ENCODE measurements around the gene ASTN1.
"Not testable (repeated sequence)": the region's sequence is repeated elsewhere in the genome, so short reads cannot be mapped to it uniquely, and the experiment has no call there.

The ASTN1 gene

DNA sequence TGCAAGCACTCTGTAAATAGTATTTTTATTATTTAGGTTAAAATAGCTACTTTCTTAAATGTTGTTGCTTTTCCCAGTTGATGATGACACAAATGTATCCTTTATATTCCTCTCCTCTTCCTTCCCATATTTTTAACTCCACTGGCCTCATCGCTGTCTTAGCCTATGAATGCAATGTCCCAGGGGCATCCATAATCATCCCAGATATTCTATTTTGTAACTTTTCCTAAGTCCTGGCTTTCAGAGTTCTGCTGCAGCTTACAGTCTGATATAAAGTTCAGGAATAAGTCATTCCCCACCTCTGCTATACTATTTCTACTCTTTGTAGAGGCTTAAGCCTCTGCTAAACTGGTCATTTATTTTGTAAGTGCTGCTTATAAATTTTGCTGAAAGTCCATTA is 58.3 kb downstream of the ASTN1 start:
- no peak for DNase-seq

DNA sequence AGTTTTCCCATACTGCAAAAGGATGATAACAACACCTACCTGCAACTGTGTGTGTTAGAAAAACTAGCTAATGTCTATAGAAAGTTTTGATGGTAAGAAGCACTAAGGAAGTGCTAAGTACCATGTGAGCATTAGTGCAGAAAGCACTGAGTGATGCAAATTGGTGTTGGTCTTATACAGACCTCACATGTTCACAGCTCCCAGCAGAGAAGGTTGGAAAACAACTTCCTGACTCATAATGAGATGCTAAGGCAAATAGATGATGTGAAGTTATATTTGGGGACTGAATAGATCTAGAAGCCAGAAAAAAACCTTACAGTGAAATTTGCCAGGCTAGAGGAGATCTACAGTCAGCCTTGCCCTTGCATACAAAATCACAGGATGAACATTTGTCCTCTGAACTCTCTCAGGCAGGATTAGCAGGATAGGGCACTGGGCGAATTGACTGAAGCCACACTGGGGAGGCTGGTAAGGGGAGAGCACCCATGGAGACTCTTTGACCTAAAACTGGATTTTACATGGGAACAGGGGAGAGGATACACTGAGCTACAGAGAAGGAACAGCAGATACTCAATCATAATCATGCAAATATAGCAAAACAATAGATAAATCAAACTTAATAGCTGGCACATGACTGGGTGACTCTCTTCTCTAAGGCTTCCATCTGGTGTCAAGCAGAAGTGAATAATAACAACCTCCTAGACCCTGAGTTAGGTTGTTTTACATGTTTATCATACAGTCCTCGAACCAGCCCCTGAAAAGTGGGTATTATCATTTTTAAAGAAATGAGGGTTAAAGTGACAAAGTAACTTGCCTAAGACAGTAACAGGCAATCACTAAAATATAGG is 61.3 kb downstream of the ASTN1 start:
- DNase-seq: no peak

DNA sequence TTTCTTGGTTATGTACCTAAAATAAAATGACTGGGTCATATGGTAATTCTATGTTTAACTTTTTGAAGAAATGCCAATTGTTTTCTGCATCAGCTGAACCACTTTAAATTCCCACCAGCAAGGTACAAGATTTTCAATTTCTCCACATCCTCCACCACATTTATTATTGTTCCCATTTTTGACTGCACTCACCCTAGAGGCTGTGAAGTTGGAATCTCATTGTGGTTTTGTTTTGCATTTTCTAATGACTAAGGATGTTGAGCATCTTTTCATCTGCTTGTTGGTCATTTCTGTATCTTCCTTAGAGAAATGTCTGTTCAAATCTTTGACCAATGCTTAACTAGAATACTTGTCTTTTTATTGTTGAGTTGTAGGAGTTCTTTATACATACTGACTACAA is 72.5 kb downstream of the ASTN1 start:
- DNase-seq: no peak

DNA sequence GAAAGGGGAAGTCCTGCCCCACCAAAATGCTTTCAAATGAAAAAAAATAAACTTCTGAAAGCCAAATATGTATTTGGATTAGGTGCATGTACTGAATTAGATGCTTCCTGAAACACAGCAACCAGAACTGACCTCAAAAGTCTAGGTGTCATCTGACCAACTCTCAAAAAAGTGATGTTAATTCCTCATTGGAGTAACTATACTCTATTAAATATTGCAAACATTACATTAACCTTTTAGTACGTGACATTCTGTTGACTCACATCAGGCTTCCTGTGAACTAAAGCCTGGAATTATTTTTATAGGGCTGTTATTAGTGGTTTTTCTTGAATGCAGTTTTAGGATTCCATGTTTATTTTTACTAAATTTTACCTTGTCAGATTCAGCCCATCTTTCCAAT is 73.5 kb downstream of the ASTN1 start:
- DNase-seq: no peak

DNA sequence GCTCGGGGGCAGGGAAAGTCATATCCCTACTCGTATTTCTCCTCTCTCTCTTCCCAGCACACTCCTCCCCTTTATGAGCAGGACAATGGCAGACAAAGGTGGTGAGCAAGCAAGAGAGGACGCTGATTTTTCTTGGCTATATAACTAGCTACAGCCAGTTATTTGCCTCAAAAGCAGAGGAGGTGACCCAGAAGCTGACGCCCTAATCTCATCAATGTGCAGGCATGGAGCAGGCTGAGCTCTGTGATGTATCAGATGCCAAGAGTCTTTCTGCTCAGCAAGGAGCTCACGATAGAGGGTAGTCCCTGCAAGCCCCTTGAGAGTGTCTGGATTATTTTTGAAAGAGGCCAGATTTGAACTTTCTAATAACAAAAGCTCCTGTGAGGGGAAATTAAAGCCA is 75.5 kb downstream of the ASTN1 start:
- no peak for DNase-seq

DNA sequence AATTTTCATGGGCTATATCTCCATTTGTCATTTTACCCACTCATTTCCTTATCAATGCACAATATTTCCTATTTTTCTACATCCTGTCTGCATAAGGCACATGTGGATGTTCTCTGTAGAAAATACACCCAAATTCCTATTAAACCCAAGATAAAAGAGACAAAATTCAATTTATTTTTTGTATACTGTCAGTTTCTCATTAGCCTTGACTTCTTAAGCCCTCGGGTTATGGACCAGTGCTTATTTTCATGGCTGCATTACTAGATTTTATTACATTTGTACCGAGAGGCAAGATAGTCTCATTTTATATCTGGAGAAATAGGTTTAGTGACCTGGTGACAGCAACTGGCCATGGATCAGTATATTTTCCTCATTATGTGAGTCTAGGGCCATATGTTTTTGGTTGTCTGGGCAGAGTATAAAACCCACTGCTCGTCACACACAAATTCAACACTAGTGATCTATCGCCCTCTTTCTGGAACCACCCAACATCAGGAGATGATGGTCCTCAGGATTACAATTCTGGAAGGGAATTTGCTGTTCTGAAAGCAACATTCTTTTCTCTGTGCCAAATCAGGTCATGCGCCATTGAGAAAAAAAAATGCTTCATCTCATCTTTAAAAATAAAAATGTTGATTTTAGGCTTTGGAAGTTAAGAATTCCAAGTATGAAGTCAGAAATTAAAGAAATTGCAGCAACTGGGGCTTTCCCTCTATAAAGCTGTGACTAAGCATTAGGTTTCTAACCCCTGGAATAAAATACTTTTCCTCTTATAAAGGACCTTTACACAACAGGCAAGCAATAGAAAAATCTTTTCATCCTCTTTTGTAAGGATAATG is 81.4 kb downstream of the ASTN1 start:
- DNase-seq: no peak

DNA sequence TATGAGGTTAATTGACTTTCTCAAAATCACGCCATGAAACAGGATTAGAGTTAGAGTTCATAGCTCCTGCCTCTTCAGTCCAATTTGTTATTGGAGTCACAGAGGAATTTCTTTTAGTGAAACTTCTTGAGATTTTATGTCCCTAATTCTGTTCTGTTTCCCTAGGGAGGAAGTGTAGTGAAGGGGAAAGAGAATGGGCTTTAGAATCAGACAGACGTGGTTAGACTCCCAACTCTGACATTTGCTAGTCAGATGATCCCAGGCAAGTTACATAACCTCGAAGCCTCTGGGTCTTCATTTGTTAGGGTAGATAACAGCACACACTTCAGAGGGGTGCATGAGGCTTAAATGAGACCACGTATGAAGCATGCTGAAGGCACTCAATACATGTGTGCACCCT is 83.9 kb downstream of the ASTN1 start:
- DNase-seq: no peak

DNA sequence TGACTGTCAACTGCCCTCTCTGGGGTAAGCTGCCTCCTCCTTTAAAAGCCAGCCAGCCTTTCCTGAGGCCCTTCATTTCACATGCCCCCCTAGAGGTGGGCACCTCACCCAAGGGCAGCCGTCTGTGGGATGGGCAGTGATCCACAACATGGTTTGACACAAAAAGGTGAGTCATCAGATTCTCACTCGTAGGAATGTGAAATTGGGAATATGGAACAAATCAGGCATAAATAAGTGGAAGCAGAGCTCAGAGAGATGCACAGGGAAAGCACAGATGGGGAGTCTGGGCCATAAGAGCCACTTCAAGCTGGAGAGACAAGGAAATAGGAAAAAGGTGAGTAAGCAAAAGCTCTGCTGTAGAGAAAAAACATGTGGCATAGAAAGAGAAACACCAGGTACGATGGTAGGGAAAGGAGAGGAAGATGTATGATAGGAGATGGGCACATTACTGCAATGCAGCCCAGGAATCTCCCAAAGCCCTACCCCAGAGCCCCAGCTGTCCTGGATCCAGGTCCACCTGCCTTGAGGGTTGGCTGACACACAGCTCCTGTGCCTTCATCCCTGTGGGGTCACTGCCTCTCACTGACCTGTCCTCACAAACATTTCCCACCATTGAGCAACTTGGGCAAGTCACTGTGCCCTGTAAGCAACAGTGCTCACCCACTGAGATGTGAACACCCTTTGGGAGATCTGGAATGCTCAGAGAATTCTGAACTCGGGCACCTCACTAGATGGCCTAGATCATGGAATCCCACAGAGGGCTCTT is 86.6 kb downstream of the ASTN1 start:
- no peak for DNase-seq

DNA sequence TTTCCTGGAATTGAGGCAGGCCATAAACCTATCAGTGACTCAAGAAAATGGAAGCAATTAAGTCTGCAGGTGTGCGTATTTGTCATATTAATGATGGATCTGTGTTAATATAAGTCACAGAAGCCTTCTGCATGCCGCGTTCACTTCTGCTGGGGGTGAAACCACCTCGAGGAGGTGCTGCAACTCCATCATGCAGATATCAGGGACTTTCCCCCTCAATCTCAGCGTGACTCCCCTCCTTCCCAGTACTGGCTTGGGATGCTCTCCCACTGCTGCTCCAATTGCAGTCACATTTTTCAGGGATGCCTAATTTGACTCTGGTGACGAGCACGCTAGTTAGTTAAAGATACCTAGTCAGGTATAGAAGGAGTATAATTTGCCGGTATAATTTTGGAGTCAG is 87.5 kb downstream of the ASTN1 start:
- no peak for DNase-seq

DNA sequence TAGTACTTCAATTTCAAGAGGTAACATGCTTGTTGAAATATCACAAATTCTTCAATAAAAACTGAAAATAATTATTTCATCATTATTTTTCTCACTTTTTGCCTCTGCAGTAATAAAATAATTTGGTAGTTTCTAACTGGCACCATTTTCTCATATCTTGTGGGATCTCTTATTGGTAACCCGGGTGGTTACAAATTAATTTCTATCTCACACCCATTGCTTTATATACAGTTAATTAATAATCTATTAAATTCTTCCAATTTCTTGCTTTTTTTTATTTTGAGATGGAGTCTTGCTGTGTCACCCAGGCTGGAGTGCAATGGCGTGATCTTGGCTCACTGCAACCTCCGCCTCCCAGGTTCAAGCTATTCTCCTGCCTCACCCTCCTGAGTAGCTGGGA is 89.7 kb downstream of the ASTN1 start:
- DNase-seq: not testable (repeated sequence)

DNA sequence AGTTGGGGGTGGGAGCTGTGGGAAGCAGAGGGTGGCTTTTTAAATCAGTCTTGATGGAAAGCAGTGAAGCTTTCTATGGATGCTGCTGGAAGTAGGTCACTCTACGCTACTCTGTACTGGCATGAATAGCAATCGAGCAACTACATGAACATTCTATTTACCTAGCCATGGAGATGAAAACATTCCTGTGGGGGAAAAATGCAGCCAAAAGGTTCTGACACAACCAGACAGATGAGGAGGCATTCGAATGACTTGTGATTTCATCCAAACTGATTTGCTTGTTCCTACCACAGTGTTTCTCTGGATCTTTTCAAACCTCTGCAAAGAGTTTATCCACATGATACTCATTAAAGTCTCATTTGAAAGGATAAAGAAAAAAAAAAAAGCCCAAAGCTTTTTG is 95.0 kb downstream of the ASTN1 start:
- DNase-seq: no peak

DNA sequence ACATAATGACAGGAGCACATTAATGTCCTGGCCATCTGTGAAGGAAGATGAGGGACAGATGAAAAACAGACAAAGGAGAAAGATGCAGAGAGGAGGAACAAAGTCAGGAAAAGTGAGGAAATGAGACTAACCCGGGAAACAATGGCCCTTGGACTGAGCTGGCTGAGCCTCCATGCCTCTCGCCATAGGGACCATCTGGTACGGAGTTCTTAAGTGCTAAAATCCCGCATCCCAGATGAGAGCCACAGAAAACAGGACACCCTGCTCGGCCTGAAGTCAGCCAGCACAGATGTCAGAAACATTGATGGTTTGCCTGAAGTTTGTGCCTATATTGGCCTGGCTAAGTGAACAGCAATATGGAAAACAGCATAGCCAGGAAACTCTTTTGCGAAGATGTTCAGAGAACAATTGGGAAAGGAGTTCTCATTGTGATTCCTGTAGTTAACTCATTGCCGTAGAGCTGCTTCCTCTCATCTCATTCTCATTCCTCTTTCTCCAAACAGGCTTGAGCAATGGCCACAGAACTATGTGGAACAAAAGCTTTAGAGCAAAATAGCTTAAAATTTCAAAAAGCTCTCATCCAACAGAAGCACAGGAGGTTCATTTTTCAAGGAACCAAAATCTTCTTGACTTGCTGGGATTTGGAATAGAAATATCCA is 96.6 kb downstream of the ASTN1 start:
- no peak for DNase-seq

DNA sequence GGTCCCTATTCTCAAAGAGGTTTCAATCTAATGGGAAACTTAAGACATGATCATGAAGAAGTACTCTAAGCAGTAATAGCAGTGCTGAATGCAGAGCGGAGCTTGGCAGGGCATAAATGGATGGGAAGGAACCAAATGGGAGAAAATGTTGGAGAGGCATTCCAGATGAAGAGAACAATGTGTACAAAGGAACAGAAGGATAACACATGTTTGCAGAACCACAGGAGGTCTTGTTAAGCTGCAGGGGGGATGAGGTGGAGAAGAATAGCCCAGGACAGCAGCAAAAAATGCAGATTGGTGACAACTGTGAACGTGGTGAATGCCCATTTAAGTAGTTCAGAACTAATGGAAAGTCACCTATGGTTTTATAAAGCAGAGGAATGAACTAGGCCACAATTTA is 99.1 kb downstream of the ASTN1 start:
- DNase-seq: no peak

DNA sequence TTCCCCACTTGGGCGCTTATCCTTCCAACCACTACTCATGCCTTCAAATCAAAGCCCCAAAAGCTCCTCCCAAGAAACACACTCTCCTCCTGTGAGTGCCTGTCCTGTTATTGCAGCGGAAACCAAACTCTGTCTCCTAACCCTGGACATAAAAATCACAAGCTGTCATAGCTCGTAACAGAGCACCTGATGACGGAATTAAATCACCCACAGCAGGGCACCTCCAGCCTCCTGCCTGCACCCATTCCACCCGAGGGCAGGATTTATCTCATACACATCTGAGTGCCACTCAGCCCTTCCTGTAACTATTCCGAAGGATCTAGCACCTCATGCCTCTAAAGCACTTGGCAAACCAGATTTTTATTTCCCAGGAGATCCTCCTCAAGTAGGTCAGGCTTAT is 100.9 kb downstream of the ASTN1 start:
- DNase-seq: no peak

DNA sequence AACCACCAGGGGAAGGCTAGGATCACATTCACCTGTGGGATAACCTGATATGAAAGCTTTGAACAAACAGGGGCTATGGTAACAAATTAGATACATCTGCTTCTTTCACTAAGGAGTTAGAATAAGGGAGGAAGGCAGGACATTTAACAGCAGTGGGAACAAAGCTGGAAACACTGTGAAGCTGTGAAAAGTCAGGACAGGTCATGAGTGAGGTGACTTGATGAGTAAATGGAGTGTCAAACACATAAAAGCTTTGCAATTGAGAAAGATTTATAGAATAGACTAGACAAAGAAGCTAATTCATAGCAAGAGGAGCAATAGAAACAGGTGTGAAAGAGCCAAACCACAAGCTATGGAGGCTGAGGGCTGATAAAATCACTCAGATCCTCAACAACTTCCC is 110.0 kb downstream of the ASTN1 start:
- no peak for DNase-seq

DNA sequence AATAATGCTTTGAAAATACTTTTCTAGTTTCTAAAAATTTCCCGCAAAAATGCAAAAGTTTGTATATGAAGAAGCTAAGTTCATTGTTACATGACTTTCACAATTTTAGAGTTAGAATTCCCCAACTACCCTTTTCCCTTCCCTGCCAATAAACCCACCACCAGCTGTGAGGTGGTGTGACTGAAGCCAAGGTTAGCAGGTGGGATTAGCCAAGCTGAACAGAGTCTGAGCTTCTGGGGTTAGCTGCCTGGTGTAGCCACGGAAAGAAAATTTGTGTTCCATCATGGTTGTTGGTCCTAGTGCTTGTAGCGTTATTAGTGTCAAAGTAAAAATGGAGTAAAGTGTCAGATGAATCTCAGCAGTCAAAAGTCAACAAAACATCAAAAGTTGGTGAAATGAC is 110.9 kb downstream of the ASTN1 start:
- DNase-seq: no peak

DNA sequence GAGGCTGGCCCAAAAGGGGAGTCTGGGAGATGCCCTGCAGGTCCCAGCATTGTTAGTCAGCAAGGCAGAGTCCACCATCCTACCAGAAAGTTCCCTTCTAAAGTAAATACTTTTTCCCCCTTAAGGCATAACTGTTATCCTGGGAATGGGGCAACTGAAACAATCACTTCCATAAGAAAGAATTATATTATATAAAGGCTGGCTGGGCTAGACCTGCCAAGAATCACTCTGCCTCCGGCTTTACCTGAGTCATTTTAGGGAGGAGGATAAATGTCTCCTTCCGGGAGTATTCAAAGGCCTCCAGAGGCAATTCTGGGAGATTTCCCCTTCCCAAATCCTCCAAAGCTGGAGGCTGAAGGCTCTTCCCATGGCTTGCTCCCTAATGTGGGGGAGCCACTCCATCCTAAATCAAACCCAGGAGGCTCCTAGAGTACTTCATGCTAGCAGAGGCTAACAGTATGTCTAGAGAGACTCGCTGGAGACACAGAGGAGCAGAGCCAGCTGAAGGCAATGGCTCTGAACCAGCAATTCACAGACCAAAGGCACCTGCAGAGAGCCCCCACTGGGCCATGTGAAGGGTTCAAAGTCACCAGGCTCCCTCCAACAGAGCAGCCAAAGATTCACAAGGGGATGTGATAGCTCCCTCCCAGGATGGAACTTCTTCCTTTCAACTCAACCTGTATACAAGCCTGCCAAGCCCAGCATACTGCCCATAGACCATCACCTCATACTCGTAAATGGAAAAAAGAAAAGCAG is 116.0 kb downstream of the ASTN1 start:
- no peak for DNase-seq

DNA sequence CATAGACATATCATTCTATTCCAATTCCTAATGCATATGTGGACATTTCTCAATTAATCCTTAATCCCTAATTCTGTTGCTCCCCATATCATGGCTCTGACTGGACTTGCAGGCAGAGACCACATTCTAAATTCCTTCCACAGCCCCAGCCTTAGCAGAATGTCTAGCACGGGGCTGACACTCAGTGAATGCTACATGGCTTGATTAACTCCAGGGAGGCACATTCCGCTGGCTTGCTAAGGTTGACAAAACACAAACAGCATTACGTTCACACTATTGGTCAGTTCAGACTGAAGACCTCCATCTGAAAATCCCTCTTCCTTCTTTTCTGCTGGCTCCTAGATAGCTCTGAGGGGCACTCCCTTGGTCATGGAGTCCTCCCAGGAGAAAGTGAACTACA is 119.4 kb downstream of the ASTN1 start:
- no peak for DNase-seq

DNA sequence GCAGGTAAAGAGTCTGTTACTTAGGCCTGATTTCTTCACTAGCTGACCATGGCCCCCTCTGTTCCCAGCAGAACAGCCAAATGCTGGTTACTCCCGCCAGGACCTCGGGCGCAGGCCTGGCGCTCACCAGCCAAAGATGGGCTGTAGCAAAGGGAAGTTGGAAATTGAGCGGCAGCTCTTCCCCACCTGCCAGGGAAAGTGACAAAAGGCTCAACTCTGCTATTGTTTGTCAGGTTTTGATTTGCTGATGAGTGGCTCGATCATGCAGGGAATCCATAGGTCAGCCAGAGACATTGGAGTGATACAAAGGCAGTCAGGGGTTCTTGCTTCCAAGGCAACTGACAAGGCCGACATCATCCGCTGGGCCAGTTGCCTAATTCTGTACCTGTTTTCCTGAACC is 120.1 kb downstream of the ASTN1 start:
- DNase-seq: no peak

DNA sequence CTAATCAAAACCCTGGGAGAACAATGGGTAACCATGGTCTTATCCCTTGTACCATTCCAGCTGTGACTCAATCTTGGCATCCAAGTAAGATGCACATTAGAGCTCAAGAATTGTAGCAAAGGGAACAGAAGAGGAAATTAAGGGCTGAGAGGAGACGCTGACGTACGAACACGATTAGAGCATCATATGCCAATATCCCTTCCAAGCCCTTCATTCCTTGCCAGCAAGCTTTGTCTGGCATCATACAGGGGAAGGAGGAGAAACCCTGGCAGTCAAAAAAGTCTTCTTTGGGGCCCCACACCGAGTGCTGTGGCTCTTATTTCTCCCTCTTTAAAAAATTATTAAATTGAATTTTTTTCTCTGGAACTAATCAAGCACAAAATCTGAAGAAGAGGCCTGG is 120.9 kb downstream of the ASTN1 start:
- no peak for DNase-seq

DNA sequence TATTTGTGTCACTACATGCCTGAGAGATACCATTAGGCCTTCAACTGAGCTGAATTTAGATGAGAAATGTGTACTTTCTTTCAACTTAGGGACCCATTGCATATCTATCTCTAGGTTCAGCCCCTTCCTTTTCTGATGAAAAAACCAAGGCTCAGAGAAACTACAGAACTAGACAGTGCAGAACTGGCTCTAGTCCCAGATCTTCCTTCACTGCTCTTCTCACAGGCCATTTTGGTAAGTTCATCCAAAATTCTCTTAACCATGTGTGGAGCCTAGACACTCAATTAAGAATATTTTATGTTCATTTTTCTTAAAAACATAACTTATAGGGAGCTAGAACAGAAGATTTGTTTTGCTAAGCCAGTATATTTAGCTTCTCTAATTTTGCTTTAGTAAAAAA is 128.9 kb downstream of the ASTN1 start:
- no peak for DNase-seq

DNA sequence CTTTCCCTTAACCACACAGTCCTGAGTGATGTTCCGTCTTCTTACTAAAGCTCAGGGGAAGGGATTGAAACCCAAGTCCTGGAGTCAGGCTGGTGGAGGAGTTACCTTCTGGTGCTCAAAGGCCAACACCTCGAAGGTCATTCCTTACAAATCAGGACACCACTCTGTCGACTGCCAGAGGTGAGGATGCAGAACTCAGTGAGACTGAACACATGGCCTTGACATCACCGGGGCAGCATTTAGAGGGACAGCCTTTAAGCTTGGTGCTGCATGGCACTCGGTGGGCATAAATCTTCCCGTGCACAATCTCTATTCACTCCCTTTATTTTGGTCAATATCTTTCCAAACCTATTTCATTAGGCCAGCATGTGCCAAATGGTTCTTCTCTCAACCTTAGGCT is 130.9 kb downstream of the ASTN1 start:
- DNase-seq: no peak
